HG02642 (cell line): ENCODE measurements around the gene ECE2.
"Not testable (repeated sequence)": the region's sequence is repeated elsewhere in the genome, so short reads cannot be mapped to it uniquely, and the experiment has no call there.

Experiments used
- ATAC-seq: cut with Tn5 transposase; IDR thresholded peaks from one replicate; pipeline ENCODE4 v1.9.1; 2021; ENCODE audit warnings: mild to moderate bottlenecking; ENCODE audit not compliant: unreplicated experiment, poor library complexity

ECE2 gene

DNA sequence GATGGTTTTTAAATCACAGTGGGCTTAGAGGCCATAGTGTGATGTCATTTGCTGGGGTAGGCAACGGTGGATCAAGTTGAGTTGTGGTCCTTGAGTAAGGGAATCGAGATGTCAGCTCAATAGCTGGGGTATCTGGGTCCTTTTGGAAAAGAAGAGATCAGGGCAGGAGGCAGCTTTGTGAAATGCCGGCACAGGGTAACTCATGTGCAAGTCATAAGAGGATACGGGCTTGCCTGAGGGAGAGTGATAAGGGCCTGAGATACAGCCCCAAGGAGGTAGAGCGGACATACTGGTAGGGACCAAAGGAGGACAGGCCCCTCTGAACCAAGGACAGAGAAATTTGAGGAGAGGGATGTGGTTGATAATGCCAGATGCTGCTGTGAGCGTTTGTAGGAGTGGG lies 57.4 kb downstream of the ECE2 start:
- no peak for ATAC-seq

DNA sequence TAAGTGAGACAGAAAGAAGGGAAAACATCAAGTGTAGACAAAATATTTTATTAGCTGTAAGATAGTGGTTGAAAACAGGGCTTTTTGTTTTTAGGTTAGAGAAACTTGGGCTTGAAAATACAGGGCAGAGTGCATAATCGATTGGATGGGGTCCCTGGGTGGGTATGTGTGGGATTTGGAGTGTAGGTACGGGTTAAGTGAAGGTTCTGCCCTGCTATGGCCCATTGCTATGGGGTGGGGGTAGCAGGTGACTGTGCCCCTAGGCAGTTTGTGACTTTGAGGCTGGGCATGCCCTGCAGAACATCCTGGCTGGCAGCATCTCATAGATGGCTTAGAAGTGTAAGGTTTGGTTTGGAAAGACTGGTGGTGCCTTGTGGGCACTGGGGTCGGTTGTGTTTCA lies 57.9 kb downstream of the ECE2 start:
- ATAC-seq: no peak

DNA sequence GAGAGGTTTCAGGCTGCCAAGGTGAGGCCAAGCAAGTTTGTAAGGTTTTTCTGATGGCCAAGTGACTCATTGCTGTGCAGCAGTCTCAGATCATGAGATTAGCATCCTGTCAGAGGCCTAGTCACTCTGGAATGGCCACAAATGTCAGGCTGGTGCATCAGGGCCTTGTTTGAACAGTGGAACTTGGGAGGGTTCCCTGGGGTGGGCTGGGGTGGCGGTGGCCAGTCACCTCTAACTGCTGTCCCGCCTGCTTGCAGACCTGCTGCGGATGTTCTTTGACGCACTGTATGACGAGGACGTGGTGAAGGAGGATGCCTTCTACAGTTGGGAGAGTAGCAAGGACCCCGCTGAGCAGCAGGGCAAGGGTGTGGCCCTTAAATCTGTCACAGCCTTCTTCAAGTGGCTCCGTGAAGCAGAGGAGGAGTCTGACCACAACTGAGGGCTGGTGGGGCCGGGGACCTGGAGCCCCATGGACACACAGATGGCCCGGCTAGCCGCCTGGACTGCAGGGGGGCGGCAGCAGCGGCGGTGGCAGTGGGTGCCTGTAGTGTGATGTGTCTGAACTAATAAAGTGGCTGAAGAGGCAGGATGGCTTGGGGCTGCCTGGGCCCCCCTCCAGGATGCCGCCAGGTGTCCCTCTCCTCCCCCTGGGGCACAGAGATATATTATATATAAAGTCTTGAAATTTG lies 58.8 kb downstream of the ECE2 start:
- ATAC-seq: no peak

DNA sequence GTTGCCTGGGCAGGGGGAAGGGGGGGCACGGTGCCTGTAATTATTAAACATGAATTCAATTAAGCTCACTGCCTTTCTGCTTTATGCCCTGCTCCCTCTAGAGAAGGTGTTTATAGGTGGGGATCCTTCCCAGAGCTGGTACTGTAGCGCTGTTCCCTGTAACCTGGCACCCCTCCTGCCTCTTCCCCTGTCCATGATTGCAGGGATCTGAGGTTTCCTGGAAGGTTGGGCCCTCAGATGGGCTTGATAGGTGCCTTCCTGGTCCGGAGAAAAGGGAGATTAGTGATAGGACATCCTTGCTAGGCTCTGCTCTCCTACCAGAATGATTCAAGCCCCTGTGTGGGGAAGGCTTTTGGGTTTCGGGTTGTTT lies 59.5 kb downstream of the ECE2 start:
- peak; percentile 3 for ATAC-seq

DNA sequence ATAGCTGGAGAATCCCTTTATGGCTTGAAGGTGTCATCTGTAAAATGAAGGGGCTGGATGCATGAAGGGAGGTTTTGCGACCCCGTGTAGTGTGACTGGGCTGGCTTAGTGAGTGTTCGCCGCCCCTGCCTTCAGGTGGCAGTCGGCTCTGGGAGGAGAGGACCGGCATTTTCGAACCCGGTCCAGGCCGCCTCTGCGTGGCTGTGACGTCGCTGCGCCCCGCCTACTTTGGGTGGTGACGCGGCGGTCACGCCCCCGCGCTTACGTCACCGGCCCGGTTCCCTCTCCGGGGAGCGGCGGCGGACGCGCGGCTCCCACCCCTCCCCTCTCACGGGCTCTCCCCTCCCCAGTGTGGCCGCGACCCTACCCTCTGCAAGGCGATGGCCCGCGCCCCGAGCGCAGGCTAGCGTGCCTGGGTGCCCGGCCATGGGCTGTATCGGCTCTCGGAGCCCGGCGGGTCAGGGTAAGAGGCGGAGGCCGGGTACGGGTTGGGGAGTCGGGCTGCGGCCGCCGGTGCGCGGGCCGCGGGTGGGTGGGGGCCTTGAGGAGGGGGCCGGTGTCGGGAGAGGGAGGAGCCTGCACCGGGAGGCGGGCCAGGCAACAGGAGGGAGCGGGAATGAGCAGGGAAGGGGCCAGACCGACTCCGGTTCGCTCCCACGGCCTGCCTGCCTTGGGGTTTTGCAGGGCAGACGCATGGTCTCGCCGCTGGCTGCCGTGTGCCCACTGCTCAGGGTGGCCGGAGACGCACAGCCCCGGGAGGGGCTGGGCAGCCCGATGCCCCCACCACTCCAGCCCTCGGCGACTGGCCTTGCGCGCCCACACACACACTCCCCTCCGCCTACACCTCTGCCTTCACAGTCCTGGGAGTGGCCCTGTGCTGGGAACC lies 60.1 kb downstream of the ECE2 start:
- ATAC-seq: peak; percentile 73

DNA sequence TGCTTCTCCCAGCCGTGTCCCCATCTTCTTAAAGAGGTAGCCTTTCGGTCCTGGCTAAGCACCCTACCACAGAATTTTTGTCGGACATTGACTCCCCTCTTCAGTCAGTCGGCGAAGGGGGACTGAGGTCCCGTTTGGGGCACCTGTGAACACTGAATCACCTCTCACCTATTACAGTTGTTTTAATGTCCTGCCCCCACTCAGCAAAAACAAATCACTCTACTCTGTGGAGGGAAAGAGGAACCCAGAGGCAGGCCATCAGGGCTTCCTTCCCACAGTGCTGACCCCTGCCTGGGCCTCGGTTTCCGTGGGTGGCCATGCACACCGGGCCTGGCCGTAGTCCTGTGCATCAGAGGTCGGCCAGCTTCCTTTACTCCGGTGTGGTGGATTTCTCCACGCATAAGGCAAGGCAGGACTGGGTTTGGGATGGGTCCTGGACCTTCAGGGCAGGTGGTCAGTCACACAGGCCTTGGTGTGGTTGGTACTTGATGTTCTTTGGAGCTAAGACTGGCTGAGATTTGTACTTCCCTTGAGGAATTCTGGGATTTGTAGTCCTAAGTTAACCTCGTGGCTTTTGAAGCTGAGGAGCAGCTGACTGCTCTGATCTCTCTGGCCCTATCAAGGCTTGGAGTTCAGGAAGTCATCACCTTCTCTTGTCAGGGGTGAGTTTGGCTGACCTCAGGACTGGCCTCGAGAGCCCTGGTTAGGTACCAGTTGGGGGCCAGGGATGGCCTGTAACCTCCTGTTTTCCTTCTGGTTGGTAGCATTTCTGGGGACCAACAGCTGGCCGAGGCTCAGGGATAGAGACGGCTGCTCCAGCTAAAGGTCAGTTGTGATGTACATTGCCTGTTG lies 61.0 kb downstream of the ECE2 start:
- no peak for ATAC-seq

DNA sequence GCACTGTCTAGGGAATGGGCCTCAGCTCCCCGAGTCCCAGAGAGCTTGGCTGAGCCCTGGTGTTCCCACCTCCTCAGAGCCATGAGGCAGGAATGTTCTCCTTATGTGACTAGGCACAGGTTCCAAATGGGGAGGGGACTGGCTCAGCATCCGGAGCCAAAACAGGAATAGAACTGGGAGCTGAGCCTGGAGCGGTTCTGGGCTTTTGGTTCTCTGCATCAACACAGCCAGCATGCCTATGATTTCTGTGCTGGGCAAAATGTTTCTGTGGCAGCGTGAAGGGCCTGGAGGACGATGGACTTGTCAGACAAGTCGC lies 61.5 kb downstream of the ECE2 start, which contains the start of gene FAM131A:
Gene FAM131A (plus strand): TSS at position 202 of the 316 bp plus-strand sequence. CDS start 31 bp downstream, at position 233.
- ATAC-seq: no peak

DNA sequence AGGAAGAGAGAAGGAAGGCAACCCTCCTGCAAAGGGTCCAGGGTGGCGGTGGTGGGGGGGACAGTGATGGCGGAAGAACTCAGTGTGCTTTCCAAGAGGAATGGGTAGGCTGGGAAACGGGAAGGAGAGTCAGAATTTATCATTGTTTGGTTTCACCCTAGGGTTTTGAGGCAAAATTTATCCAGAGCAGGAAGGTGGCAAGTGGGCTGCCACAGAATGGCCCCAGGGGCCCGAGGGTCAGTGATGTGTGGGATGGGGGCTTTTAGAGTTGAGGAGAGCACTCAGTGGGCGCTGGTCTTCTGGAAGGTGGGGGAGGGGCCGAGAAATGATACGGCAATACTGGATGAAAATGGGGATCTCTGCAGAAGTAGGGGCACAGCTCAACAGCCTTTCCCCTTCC lies 62.2 kb downstream of the ECE2 start:
- no peak for ATAC-seq

DNA sequence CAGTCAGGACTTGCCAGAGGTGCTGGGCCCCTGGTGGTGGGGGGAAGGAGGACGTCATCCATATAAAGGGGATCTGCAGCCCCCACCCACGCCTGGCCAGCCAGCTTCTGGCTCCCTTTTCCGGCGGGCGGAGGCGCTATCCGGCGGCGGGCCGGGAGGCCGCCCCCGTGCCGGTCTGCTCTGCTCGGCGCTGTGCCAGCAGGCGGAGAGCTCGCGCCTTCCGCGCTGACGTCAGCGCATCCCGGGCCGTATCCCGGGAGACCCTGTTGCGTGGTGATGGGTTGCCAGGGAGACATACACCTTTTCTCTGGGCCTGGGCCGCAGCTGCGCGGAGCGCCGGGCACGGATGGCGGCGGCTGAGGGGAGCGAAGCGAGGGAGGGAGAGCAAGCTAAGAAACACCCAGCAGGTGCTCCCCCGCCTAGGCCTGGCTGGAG lies 62.7 kb downstream of the ECE2 start:
- no peak for ATAC-seq

DNA sequence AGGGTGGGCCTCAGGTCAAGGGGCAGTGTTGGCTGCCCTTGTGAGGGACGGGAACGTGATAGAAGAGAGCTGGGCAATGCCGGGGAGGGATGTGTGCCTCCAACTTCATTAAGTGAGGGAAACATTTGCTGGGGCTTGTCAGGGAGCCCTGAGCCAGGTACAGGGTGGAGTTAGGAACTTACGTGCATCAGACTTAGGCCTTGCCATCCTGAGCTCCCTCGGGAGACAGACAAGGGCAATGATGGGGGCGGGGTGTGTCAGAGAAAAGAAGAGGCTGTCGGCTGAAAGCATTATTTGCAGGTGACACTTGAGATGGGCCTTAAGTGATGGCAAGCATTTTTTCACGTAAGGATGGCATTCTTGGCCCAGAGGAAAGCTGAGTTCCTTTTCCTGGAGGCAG lies 63.2 kb downstream of the ECE2 start:
- ATAC-seq: no peak

DNA sequence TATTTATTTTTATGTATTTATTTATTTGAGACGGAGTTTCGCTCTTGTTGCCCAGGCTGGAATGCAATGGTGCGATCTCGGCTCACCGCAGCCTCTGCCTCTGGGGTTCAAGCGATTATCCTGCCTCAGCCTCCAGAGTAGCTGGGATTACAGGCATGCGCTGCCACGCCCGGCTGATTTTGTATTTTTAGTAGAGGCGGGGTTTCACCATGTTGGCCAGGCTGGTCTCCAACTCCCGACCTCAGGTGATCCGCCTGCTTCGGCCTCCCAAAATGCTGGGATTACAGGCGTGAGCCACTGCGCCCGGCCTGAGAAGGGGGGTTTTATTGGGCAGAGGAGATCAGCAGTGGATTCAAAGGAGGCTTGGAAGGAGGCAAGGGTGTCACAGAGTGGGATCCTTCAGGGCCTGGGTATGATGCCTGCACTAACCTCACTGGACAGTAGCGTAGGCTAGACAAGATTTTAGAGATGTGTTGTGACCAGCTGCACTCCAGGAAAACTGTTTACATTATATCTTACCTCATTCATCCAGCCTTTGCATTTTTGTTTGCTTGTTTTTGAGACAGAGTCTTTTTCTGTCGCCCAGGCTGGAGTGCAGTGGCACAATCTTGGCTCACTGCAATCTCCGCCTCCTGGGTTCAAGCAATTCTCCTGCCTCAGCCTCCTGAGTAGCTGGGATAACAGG lies 63.8 kb downstream of the ECE2 start:
- ATAC-seq: not testable (repeated sequence)

DNA sequence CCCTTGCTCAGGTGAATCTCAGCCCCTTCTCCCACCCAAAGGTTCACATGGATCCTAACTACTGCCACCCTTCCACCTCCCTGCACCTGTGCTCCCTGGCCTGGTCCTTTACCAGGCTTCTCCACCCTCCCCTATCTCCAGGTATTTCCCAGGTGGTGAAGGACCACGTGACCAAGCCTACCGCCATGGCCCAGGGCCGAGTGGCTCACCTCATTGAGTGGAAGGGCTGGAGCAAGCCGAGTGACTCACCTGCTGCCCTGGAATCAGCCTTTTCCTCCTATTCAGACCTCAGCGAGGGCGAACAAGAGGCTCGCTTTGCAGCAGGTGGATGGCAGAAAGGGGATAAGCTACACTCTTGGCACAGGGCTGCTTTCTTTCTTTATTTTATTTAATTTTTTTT lies 66.1 kb downstream of the ECE2 start:
- ATAC-seq: no peak
